ENCODE measurements around the gene FAM76B. TPM values are rescaled to one million over a fixed set of nuclear protein-coding genes. Genes with fewer than 3 reads are reported as not detected.
A peak's percentile ranks its signal among the peaks of the same experiment; 100 is the strongest.

FAM76B gene
- total RNA-seq, 1 donor from 2014 or later: 49.8 TPM

- Mint-ChIP-seq H3K36me3 (ENCODE audit: insufficient read depth) (peaks cover 14% of the 10 kb centered on the region), H3K4me3 (ENCODE audit: low read depth) (no peak overlapping the region), H3K9me3 (ENCODE audit: low read depth) (no peaks in the 10 kb centered on the region), H3K27me3 (no peaks in the 10 kb centered on the region), H3K27ac (no peak overlapping the region), H3K4me1 (ENCODE audit: low read depth) (peaks cover 32% of the 10 kb centered on the region)
- no peak for TF ChIP-seq CTCF (IDR thresholded peaks at IDR 0.05; ENCODE audit: unreplicated experiment)
- no peak for DNase-seq (ENCODE audit: low spot score, unreplicated experiment)
These were observed 6.9 kb upstream of the FAM76B start for GRCh38 chr11:95796501-95796900.

GRCh38 chr11:95795627-95796295 is 6.2 kb upstream of the FAM76B start:
- Mint-ChIP-seq H3K4me1 (ENCODE audit: low read depth) (peaks cover 33% of the 10 kb centered on the region), H3K4me3 (ENCODE audit: low read depth) (peak overlapping the region; percentile 25), H3K9me3 (ENCODE audit: low read depth) (no peaks in the 10 kb centered on the region), H3K36me3 (ENCODE audit: insufficient read depth) (peaks cover 12% of the 10 kb centered on the region), H3K27ac (no peak overlapping the region), H3K27me3 (no peaks in the 10 kb centered on the region)
- TF ChIP-seq CTCF (IDR thresholded peaks at IDR 0.05; ENCODE audit: unreplicated experiment): no peak
- no peak for DNase-seq (ENCODE audit: low spot score, unreplicated experiment)

GRCh38 chr11:95794086-95794485 is 4.5 kb upstream of the FAM76B start:
- Mint-ChIP-seq H3K27me3 (no peaks in the 10 kb centered on the region), H3K4me3 (ENCODE audit: low read depth) (no peak overlapping the region), H3K9me3 (ENCODE audit: low read depth) (no peaks in the 10 kb centered on the region), H3K4me1 (ENCODE audit: low read depth) (peaks cover 33% of the 10 kb centered on the region), H3K27ac (no peak overlapping the region), H3K36me3 (ENCODE audit: insufficient read depth) (peaks cover 3% of the 10 kb centered on the region)
- TF ChIP-seq CTCF (IDR thresholded peaks at IDR 0.05; ENCODE audit: unreplicated experiment): no peak
- DNase-seq (ENCODE audit: low spot score, unreplicated experiment): no peak

- Mint-ChIP-seq H3K36me3 (ENCODE audit: insufficient read depth) (peaks cover 5% of the 10 kb centered on the region), H3K9me3 (ENCODE audit: low read depth) (no peaks in the 10 kb centered on the region), H3K27ac (no peak overlapping the region), H3K27me3 (no peaks in the 10 kb centered on the region), H3K4me3 (ENCODE audit: low read depth) (no peak overlapping the region), H3K4me1 (ENCODE audit: low read depth) (peaks cover 40% of the 10 kb centered on the region)
- no peak for TF ChIP-seq CTCF (IDR thresholded peaks at IDR 0.05; ENCODE audit: unreplicated experiment)
- no peak for DNase-seq (ENCODE audit: low spot score, unreplicated experiment)
These were observed 3.5 kb upstream of the FAM76B start for GRCh38 chr11:95793116-95793515.

- H3K36me3 Mint-ChIP-seq (ENCODE audit: insufficient read depth): peaks cover 5% of the 10 kb centered on the region
- no peak for TF ChIP-seq CTCF (IDR thresholded peaks at IDR 0.05; ENCODE audit: unreplicated experiment)
- H3K4me3 Mint-ChIP-seq (ENCODE audit: low read depth): peak overlapping the region; percentile 14
These were observed 3.1 kb upstream of the FAM76B start for GRCh38 chr11:95792700-95793099.

More at GRCh38 chr11:95792700-95793099, 3.1 kb upstream of the FAM76B start:
- H3K9me3 Mint-ChIP-seq (ENCODE audit: low read depth): no peaks in the 10 kb centered on the region
- H3K27me3 Mint-ChIP-seq: no peaks in the 10 kb centered on the region
- H3K4me1 Mint-ChIP-seq (ENCODE audit: low read depth): peaks cover 42% of the 10 kb centered on the region
- no peak overlapping the region for H3K27ac Mint-ChIP-seq
- no peak for DNase-seq (ENCODE audit: low spot score, unreplicated experiment)
